Loucy (cell line): Measurements from ENCODE around the gene MPRIP.

ENCODE experiments used
- H2AFZ ChIP-seq: fragments of 200-600 bp; sonication (generic); 2 replicates; pipeline ENCODE4 v1.6.0; 2016; ENCODE audit warnings: antibody characterized with exemption, mild to moderate bottlenecking, low read length, moderate library complexity
- H3F3A ChIP-seq: fragments of 200-600 bp; 2 replicates; pipeline ENCODE4 v1.6.0; 2016; ENCODE audit warnings: antibody characterized with exemption, low read depth, mild to moderate bottlenecking
- H3K27me3 ChIP-seq: fragments of 200-600 bp; sonication (generic); 2 replicates; pipeline ENCODE4 v1.6.1; 2014; ENCODE audit warnings: low read length, mild to moderate bottlenecking; ENCODE audit not compliant: insufficient read depth, poor library complexity, severe bottlenecking
- H3K36me3 ChIP-seq: fragments of 200-600 bp; sonication (generic); 2 replicates; pipeline ENCODE4 v1.6.1; 2016; ENCODE audit warnings: low read length; ENCODE audit not compliant: insufficient read depth
- H3K4me1 ChIP-seq: fragments of 200-600 bp; sonication (generic); 2 replicates; pipeline ENCODE4 v1.5.1; 2014; ENCODE audit warnings: low read length, mild to moderate bottlenecking; ENCODE audit not compliant: insufficient read depth, poor library complexity, severe bottlenecking
- H3K4me2 ChIP-seq: fragments of 200-600 bp; sonication (generic); 2 replicates; pipeline ENCODE4 v1.6.0; 2014; ENCODE audit warnings: antibody characterized with exemption, low read length, low read depth, mild to moderate bottlenecking; ENCODE audit not compliant: poor library complexity, severe bottlenecking
- H3K4me3 ChIP-seq: fragments of 200-600 bp; sonication (generic); 2 replicates; pipeline ENCODE4 v1.5.1; 2014; ENCODE audit warnings: low read length, mild to moderate bottlenecking, mixed read lengths; ENCODE audit not compliant: poor library complexity, severe bottlenecking
- H3K79me2 ChIP-seq: fragments of 200-600 bp; sonication (generic); 2 replicates; pipeline ENCODE4 v1.6.1; 2014; ENCODE audit warnings: low read length; ENCODE audit not compliant: insufficient read depth
- H3K9ac ChIP-seq: fragments of 200-600 bp; sonication (generic); 2 replicates; pipeline ENCODE4 v1.6.0; 2014; ENCODE audit warnings: mild to moderate bottlenecking, low read depth, low read length, moderate library complexity; ENCODE audit not compliant: poor library complexity, severe bottlenecking
- H3K9me2 ChIP-seq: fragments of 200-600 bp; sonication (generic); replicated peaks from 2 replicates; pipeline ENCODE4 v1.6.1; 2016; ENCODE audit warnings: low read depth, low read length, mixed read lengths
- H3K9me3 ChIP-seq: fragments of 200-600 bp; sonication (generic); 2 replicates; pipeline ENCODE4 v1.6.1; 2014; ENCODE audit warnings: mild to moderate bottlenecking, antibody characterized with exemption, low read length, low read depth; ENCODE audit not compliant: insufficient read depth
- H4K20me1 ChIP-seq: fragments of 200-600 bp; sonication (generic); 2 replicates; pipeline ENCODE4 v1.6.0; 2014; ENCODE audit warnings: antibody characterized with exemption, low read length, mild to moderate bottlenecking; ENCODE audit not compliant: insufficient read depth, poor library complexity, severe bottlenecking
- CTCF ChIP-seq: fragments of 200-600 bp; sonication (generic); conservative IDR thresholded peaks from 2 replicates; pipeline ENCODE4 v1.5.1; 2014; ENCODE audit warnings: mild to moderate bottlenecking, antibody characterized with exemption, low read length
- EZH2phosphoT487 ChIP-seq: fragments of 200-600 bp; IDR thresholded peaks from 2 replicates; pipeline ENCODE4 v1.6.1; 2018; ENCODE audit warnings: antibody characterized with exemption, mild to moderate bottlenecking, moderate library complexity, borderline replicate concordance

Gene MPRIP

GRCh38 chr17:17076066-17076465 is 33.8 kb downstream of the MPRIP start:
- H4K20me1 ChIP-seq: peaks cover 10% of the 10 kb centered on the region
- H3K9ac ChIP-seq: no peak overlapping the region
- no peaks in the 10 kb centered on the region for H3K9me2 ChIP-seq
- H3K4me1 ChIP-seq: no peaks in the 10 kb centered on the region
- H2AFZ ChIP-seq: no peak overlapping the region
- no peaks in the 10 kb centered on the region for H3K9me3 ChIP-seq
- H3K27me3 ChIP-seq: no peaks in the 10 kb centered on the region
- no peaks in the 10 kb centered on the region for H3F3A ChIP-seq
- H3K4me3 ChIP-seq: no peak overlapping the region
- TF ChIP-seq EZH2phosphoT487: no peak
- peaks cover 61% of the 10 kb centered on the region for H3K79me2 ChIP-seq
- no peak overlapping the region for H3K4me2 ChIP-seq
- H3K36me3 ChIP-seq: peaks cover 66% of the 10 kb centered on the region; the same call in 1 of the 2 replicates

GRCh38 chr17:17077101-17077500 is 34.8 kb downstream of the MPRIP start:
- Histone ChIP-seq H3K4me1 (no peaks in the 10 kb centered on the region), H3K9me2 (no peaks in the 10 kb centered on the region), H3K4me3 (no peak overlapping the region), H3K36me3 (peaks cover 61% of the 10 kb centered on the region; the same call in 1 of the 2 replicates), H3K9me3 (no peaks in the 10 kb centered on the region), H3F3A (no peaks in the 10 kb centered on the region), H4K20me1 (peaks cover 4% of the 10 kb centered on the region), H3K79me2 (peaks cover 57% of the 10 kb centered on the region), H3K4me2 (no peak overlapping the region), H3K27me3 (no peaks in the 10 kb centered on the region), H2AFZ (no peak overlapping the region), H3K9ac (no peak overlapping the region)
- no peak for TF ChIP-seq EZH2phosphoT487
- no peak for TF ChIP-seq CTCF

GRCh38 chr17:17077861-17078732 is 35.8 kb downstream of the MPRIP start:
- Histone ChIP-seq H3K9me3 (no peaks in the 10 kb centered on the region), H3K4me1 (no peaks in the 10 kb centered on the region), H3K4me3 (no peak overlapping the region), H3K36me3 (peaks cover 66% of the 10 kb centered on the region; the same call in 1 of the 2 replicates), H2AFZ (no peak overlapping the region), H3K9me2 (no peaks in the 10 kb centered on the region), H3K79me2 (peaks cover 47% of the 10 kb centered on the region), H4K20me1 (no peaks in the 10 kb centered on the region), H3K27me3 (no peaks in the 10 kb centered on the region), H3K4me2 (no peak overlapping the region), H3K9ac (no peak overlapping the region), H3F3A (no peaks in the 10 kb centered on the region)
- no peak for TF ChIP-seq CTCF
- TF ChIP-seq EZH2phosphoT487: no peak
